Activated naive CD4-positive, alpha-beta T cell treated with anti-CD3 and anti-CD28 coated beads, Interleukin-2, amount 10 ng/mL, durations not matched to agents 7 days and 5 days (primary cell): ENCODE data around the gene USP10.

Experiments used
- CTCF ChIA-PET: fragments of 350-600 bp; sonication (Branson Sonifier 250); formaldehyde crosslinking; loops from one replicate; lab custom pipeline; 2021; ENCODE audit warnings: antibody characterized with exemption; lab: Charles Lee
- DNase-seq: peaks from one replicate; pipeline ENCODE4 v3.0.0-alpha.2; 2020
- H3K27ac Mint-ChIP-seq: one replicate; pipeline ENCODE4 v1.8.0; 2021; ENCODE audit warnings: mild to moderate bottlenecking, moderate library complexity, mixed read lengths
- H3K27me3 Mint-ChIP-seq: one replicate; pipeline ENCODE4 v1.8.0; 2021; ENCODE audit warnings: mild to moderate bottlenecking, mixed read lengths
- H3K36me3 Mint-ChIP-seq: one replicate; pipeline ENCODE4 v1.8.0; 2021; ENCODE audit warnings: mixed read lengths
- H3K4me1 Mint-ChIP-seq: one replicate; pipeline ENCODE4 v1.8.0; 2021; ENCODE audit warnings: mixed read lengths
- H3K4me3 Mint-ChIP-seq: one replicate; pipeline ENCODE4 v1.8.0; 2021; ENCODE audit warnings: mild to moderate bottlenecking, moderate library complexity, mixed read lengths
- H3K9me3 Mint-ChIP-seq: one replicate; pipeline ENCODE4 v1.8.0; 2021; ENCODE audit warnings: mixed read lengths

USP10 gene

GRCh38 chr16:84662471-84662870 lies 37.3 kb upstream of the USP10 start:
- peaks cover 74% of the 10 kb centered on the region for H3K36me3 Mint-ChIP-seq
- CTCF ChIA-PET = interaction anchor here (1.5 to 3.9 kb wide), 2 partner anchors 10 to 40 kb away, joined by 3 to 27 read pairs; no protein-coding TSS in a partner anchor
- no peaks in the 10 kb centered on the region for H3K27me3 Mint-ChIP-seq
- H3K27ac Mint-ChIP-seq = no peak overlapping the region
- H3K4me3 Mint-ChIP-seq = no peak overlapping the region
- no peaks in the 10 kb centered on the region for H3K9me3 Mint-ChIP-seq
- H3K4me1 Mint-ChIP-seq = peaks cover 32% of the 10 kb centered on the region
- DNase-seq = no peak

GRCh38 chr16:84663433-84664101 lies 36.2 kb upstream of the USP10 start:
- no peaks in the 10 kb centered on the region for H3K9me3 Mint-ChIP-seq
- CTCF ChIA-PET = interaction anchor here (1.0 to 3.9 kb wide), 5 partner anchors 9 to 75 kb away, joined by 3 to 27 read pairs (median 4); no protein-coding TSS in a partner anchor
- no peaks in the 10 kb centered on the region for H3K27me3 Mint-ChIP-seq
- H3K27ac Mint-ChIP-seq = no peak overlapping the region
- peaks cover 64% of the 10 kb centered on the region for H3K36me3 Mint-ChIP-seq
- no peak for DNase-seq
- no peak overlapping the region for H3K4me3 Mint-ChIP-seq
- H3K4me1 Mint-ChIP-seq = peaks cover 23% of the 10 kb centered on the region

GRCh38 chr16:84665359-84665758 lies 34.4 kb upstream of the USP10 start:
- no peaks in the 10 kb centered on the region for H3K27me3 Mint-ChIP-seq
- H3K27ac Mint-ChIP-seq = no peak overlapping the region
- no peaks in the 10 kb centered on the region for H3K9me3 Mint-ChIP-seq
- CTCF ChIA-PET = interaction anchor here (1.1 to 1.7 kb wide), 3 partner anchors 9 to 74 kb away, joined by 4 to 6 read pairs (median 4); no protein-coding TSS in a partner anchor
- DNase-seq = no peak
- H3K36me3 Mint-ChIP-seq = peaks cover 47% of the 10 kb centered on the region
- no peak overlapping the region for H3K4me3 Mint-ChIP-seq
- peaks cover 8% of the 10 kb centered on the region for H3K4me1 Mint-ChIP-seq

- Mint-ChIP-seq H3K27ac (no peak overlapping the region), H3K4me3 (no peak overlapping the region), H3K4me1 (peaks cover 4% of the 10 kb centered on the region), H3K9me3 (no peaks in the 10 kb centered on the region), H3K36me3 (peaks cover 44% of the 10 kb centered on the region), H3K27me3 (peaks cover 3% of the 10 kb centered on the region)
- CTCF ChIA-PET = interaction anchor here (1.1 to 1.7 kb wide), 2 partner anchors 8 to 73 kb away, joined by 4 to 6 read pairs; no protein-coding TSS in a partner anchor
- no peak for DNase-seq
Observed at GRCh38 chr16:84665843-84666242, 34.0 kb upstream of the USP10 start.

- CTCF ChIA-PET = interaction anchor here (2.5 kb wide), 1 partner anchor 45 kb away, joined by 6 read pairs; no protein-coding TSS in a partner anchor
Observed at GRCh38 chr16:84667600-84668309, 32.0 kb upstream of the USP10 start.

GRCh38 chr16:84670063-84670462 lies 29.7 kb upstream of the USP10 start:
- DNase-seq = no peak
- Mint-ChIP-seq H3K27me3 (peaks cover 19% of the 10 kb centered on the region), H3K9me3 (no peaks in the 10 kb centered on the region), H3K4me3 (no peak overlapping the region), H3K36me3 (peaks cover 7% of the 10 kb centered on the region), H3K27ac (no peak overlapping the region), H3K4me1 (peaks cover 7% of the 10 kb centered on the region)
- CTCF ChIA-PET = interaction anchor here (1.2 to 6.7 kb wide), 4 partner anchors 8 to 69 kb away, joined by 4 to 70 read pairs (median 18); no protein-coding TSS in a partner anchor

More at GRCh38 chr16:84667600-84668309, 32.0 kb upstream of the USP10 start:
- Mint-ChIP-seq H3K36me3 (peaks cover 26% of the 10 kb centered on the region), H3K27me3 (peaks cover 15% of the 10 kb centered on the region), H3K9me3 (no peaks in the 10 kb centered on the region), H3K4me3 (no peak overlapping the region), H3K4me1 (peaks cover 5% of the 10 kb centered on the region), H3K27ac (no peak overlapping the region)
- no peak for DNase-seq

GRCh38 chr16:84672276-84673202 lies 27.3 kb upstream of the USP10 start:
- Mint-ChIP-seq H3K27ac (no peak overlapping the region), H3K4me1 (peaks cover 7% of the 10 kb centered on the region), H3K36me3 (peaks cover 1% of the 10 kb centered on the region), H3K27me3 (peaks cover 30% of the 10 kb centered on the region), H3K9me3 (no peaks in the 10 kb centered on the region), H3K4me3 (no peak overlapping the region)
- DNase-seq = peak; percentile 88
- CTCF ChIA-PET = interaction anchor here (0.6 to 6.7 kb wide), 28 partner anchors 9 to 280 kb away, joined by 3 to 70 read pairs (median 5); no protein-coding TSS in a partner anchor

GRCh38 chr16:84673203-84673535 lies 26.6 kb upstream of the USP10 start:
- H3K36me3 Mint-ChIP-seq = no peaks in the 10 kb centered on the region
- DNase-seq = no peak
- peaks cover 7% of the 10 kb centered on the region for H3K4me1 Mint-ChIP-seq
- H3K9me3 Mint-ChIP-seq = no peaks in the 10 kb centered on the region
- no peak overlapping the region for H3K4me3 Mint-ChIP-seq
- CTCF ChIA-PET = interaction anchor here (0.7 to 6.7 kb wide), 14 partner anchors 8 to 279 kb away, joined by 3 to 70 read pairs (median 7); no protein-coding TSS in a partner anchor
- peaks cover 34% of the 10 kb centered on the region for H3K27me3 Mint-ChIP-seq
- no peak overlapping the region for H3K27ac Mint-ChIP-seq

GRCh38 chr16:84673561-84673960 lies 26.2 kb upstream of the USP10 start:
- Mint-ChIP-seq H3K9me3 (no peaks in the 10 kb centered on the region), H3K36me3 (no peaks in the 10 kb centered on the region)
- CTCF ChIA-PET = interaction anchor here (0.8 to 6.7 kb wide), 13 partner anchors 8 to 279 kb away, joined by 3 to 70 read pairs (median 7); no protein-coding TSS in a partner anchor

GRCh38 chr16:84675423-84675822 lies 24.4 kb upstream of the USP10 start:
- peaks cover 7% of the 10 kb centered on the region for H3K4me1 Mint-ChIP-seq
- H3K36me3 Mint-ChIP-seq = no peaks in the 10 kb centered on the region
- H3K4me3 Mint-ChIP-seq = no peak overlapping the region
- CTCF ChIA-PET = interaction anchor here (1.5 kb wide), 1 partner anchor 53 kb away, joined by 4 read pairs; no protein-coding TSS in a partner anchor
- DNase-seq = no peak
- no peaks in the 10 kb centered on the region for H3K9me3 Mint-ChIP-seq
- peaks cover 46% of the 10 kb centered on the region for H3K27me3 Mint-ChIP-seq
- H3K27ac Mint-ChIP-seq = no peak overlapping the region

More at GRCh38 chr16:84673561-84673960, 26.2 kb upstream of the USP10 start:
- Mint-ChIP-seq H3K4me3 (no peak overlapping the region), H3K27me3 (peaks cover 35% of the 10 kb centered on the region), H3K4me1 (peaks cover 7% of the 10 kb centered on the region), H3K27ac (no peak overlapping the region)
- DNase-seq = no peak

GRCh38 chr16:84675884-84676283 lies 23.9 kb upstream of the USP10 start:
- H3K9me3 Mint-ChIP-seq = no peaks in the 10 kb centered on the region
- no peak for DNase-seq
- H3K36me3 Mint-ChIP-seq = no peaks in the 10 kb centered on the region
- no peak overlapping the region for H3K27ac Mint-ChIP-seq
- CTCF ChIA-PET = no interaction called here
- H3K27me3 Mint-ChIP-seq = peaks cover 47% of the 10 kb centered on the region
- H3K4me3 Mint-ChIP-seq = no peak overlapping the region
- H3K4me1 Mint-ChIP-seq = peaks cover 7% of the 10 kb centered on the region

- Mint-ChIP-seq H3K4me3 (no peak overlapping the region), H3K4me1 (peaks cover 6% of the 10 kb centered on the region), H3K36me3 (no peaks in the 10 kb centered on the region), H3K27ac (no peak overlapping the region), H3K9me3 (no peaks in the 10 kb centered on the region), H3K27me3 (peaks cover 50% of the 10 kb centered on the region)
- no peak for DNase-seq
- CTCF ChIA-PET = interaction anchor here (1.6 kb wide), 1 partner anchor 7 kb away, joined by 4 read pairs; no protein-coding TSS in a partner anchor
Observed at GRCh38 chr16:84677017-84677803, 22.6 kb upstream of the USP10 start.

- no peak for DNase-seq
- peaks cover 49% of the 10 kb centered on the region for H3K27me3 Mint-ChIP-seq
- H3K27ac Mint-ChIP-seq = no peak overlapping the region
- no peak overlapping the region for H3K4me3 Mint-ChIP-seq
- CTCF ChIA-PET = interaction anchor here (1.6 kb wide), 1 partner anchor 8 kb away, joined by 4 read pairs; no protein-coding TSS in a partner anchor
- no peaks in the 10 kb centered on the region for H3K9me3 Mint-ChIP-seq
- H3K4me1 Mint-ChIP-seq = peaks cover 3% of the 10 kb centered on the region
- no peaks in the 10 kb centered on the region for H3K36me3 Mint-ChIP-seq
Observed at GRCh38 chr16:84677849-84678248, 22.0 kb upstream of the USP10 start.
